DMS 273 treated with DMSO at 0.1 percent for 48 hours (cell line): Measurements from ENCODE around the gene SENP8.

Experiments
- DNase-seq: peaks from one replicate; lab custom pipeline; 2025; lab: John Stamatoyannopoulos, UW

SENP8 gene

GRCh38 chr15:72113347-72114031, 4.7 kb upstream of the SENP8 start:
- DNase-seq = no peak

DNA sequence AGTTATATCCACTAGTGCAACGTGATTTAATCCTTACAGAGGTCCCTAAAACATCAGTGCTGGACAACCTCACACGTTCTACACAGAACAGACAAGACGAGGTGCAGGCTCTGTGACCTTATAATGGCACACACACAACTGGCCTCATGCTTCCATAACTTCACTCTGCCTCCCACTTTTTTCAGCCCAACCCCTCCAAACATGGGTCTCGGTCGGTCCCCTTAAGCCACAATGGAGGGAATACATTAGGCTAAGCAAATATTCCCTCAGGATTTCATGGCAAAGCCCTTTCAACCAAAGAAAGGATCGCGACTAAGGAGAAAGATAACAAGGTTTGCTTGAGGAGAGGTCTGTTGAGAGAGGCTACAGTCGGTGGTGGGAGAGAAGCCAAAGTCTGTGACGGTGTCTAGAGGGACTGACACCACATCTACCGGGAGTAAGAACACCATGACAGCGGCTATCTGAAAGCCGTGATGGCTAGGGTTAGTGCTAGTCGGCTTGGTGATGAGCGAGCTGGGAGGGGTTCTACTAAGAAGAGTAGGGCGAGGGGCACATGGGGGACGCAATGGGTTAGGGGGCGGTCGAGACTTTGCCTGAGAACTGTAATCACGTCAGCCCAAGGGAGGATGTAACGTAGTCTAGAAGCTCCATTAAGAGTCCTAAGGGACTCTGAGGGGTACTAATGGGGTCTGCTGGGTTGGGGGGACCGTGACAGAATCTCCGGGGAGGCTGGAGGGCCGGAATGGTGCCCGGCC, 1.3 kb upstream of the SENP8 start:
- no peak for DNase-seq

GRCh38 chr15:72117486-72118016, 652 bp upstream of the SENP8 start:
- no peak for DNase-seq

- no peak for DNase-seq
Measured at GRCh38 chr15:72124218-72124617, 6.0 kb downstream of the SENP8 start.

- no peak for DNase-seq
Measured at GRCh38 chr15:72127724-72128322, 9.6 kb downstream of the SENP8 start.

GRCh38 chr15:72128359-72128758, 10.2 kb downstream of the SENP8 start:
- DNase-seq = no peak

DNA sequence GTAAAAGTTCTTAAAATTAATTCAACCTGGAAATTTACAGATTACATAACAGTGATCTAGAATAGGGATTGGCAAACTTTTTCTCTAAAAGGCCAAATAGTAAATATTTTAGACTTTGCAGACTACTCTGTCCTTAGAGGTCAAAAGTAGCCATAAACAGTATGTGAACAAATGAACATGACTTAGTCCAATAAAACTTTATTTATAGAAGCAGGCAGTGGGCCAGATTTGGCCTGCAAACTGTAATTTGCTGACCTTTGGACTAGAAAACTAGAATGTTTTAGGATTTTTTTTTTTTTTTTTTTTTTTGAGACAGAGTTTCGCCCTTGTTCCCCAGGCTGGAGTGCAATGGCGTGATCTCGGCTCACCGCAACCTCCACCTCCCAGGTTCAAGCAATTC, 12.1 kb downstream of the SENP8 start:
- no peak for DNase-seq

DNA sequence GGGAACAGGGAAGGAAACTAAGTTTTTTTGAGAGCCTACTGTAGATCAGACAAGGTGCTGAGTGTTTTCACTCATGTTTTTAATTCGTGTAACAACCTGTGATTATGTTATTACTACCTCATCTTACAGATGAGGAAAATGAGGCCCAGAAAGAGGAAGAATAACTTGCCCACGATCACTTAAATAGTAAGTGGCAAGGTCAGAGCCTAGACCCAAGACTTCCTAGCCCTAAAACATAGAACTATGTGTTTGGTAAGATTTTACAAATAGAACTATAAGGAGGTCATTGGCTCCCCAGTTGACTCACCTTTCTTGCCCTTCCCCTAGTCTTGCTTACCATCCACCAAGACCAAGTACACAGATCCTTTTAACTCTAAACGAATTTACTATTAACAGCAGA, 13.7 kb downstream of the SENP8 start:
- no peak for DNase-seq

DNA sequence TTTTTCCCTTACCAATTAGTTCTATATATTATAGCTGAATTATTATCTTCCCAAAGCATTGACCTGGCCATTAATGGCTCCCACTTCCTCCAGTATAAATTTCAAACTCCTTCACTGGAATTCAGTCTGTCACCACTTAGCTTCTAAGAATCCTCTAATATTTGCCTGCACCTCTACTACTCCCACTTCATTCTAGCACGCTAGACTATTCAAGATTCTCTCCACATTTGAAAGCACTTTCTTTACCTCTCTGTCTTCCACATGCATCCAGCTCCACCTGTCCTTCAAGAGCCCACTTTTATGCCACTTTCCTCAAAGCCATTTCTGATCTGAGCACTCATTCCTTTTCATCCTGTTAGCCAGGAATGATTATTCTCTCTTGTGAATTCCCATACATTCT, 15.0 kb downstream of the SENP8 start:
- no peak for DNase-seq

DNA sequence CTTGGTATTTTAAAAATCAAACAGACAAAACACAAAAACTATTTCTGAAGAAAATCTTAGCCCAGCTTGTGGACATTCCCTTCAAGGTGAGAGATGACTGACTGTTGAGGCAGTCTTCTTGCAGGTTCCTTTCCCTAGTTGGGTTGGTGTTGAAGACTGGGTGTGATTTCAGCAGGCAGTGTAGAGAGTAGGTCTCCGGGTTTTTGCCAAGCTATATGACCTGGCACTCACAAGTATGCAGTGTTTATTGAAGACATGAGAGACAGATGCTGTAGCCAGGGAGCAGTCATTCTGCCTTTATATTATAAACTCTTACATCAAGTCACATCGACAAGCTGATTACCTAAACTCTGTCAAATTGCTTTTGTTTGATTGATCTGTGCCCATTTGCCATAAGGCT, 17.5 kb downstream of the SENP8 start:
- no peak for DNase-seq

DNA sequence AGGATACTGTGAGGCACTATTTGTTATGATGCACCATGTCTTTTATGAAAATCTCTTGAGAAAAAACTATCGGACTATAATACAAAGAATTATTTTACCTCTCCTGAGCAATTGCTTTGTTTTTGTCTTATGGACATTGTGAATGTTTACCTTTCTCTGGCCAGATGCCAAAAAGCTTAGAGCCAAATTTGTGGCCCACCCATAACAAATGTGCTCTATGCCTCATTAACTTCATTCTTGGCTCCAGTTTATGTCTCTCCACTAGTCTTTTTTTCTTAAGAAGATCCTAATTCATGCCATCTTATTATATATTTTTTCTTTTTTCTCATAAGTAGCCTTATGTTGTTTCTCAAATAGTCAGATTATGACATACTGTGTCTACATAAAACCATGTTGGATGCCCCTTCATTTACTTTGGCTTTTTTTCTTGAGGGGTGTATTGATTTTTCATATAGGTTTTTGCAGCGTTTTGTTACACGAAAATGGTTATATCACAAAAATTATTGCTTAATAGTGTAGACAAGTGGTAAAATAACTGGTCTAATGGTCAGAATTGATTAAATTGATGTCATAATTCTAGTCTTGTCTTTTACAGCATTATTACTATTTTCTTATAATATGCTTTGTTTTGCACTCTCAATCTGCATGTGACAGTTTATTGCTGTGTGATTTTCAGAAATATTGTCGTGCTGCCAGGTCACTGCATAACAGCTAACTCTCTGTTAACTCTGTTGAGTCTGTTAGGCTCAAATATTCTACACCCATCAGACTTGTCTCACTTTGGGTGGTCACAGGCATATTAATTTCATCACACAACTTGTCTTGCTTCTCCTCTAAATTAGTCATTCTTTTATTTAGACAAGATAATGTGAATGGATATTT, 18.2 kb downstream of the SENP8 start:
- DNase-seq = no peak

DNA sequence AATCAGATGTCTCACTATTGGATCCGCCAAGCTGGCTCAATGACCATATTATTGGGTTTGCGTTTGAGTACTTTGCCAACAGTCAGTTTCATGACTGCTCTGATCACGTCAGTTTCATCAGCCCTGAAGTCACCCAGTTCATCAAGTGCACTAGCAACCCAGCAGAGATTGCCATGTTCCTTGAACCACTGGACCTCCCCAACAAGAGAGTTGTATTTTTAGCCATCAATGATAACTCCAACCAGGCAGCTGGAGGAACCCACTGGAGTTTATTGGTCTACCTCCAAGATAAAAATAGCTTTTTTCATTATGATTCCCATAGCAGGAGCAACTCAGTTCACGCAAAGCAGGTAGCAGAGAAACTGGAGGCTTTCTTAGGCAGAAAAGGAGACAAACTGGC, 21.5 kb downstream of the SENP8 start:
- no peak for DNase-seq

DNA sequence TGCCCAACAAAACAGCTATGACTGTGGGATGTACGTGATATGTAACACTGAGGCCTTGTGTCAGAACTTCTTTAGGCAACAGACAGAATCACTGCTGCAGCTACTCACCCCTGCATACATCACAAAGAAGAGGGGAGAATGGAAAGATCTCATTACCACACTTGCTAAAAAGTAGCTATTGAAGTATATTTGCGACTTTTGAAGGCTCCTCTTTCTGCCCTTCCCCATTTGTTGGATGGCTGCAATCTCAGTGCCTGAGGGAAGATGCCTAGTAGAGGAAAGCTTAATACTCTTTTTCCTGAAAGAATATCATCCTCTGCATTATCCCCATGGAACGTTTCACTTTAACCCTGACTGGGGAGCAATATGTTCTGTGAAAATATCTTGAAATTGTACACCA, 21.9 kb downstream of the SENP8 start:
- no peak for DNase-seq

GRCh38 chr15:72141171-72142084, 23.2 kb downstream of the SENP8 start:
- DNase-seq = no peak

- DNase-seq = no peak
Measured at GRCh38 chr15:72146221-72146620, 28.0 kb downstream of the SENP8 start.

GRCh38 chr15:72146934-72147333, 28.7 kb downstream of the SENP8 start:
- no peak for DNase-seq

GRCh38 chr15:72147418-72147817, 29.2 kb downstream of the SENP8 start:
- DNase-seq = no peak

GRCh38 chr15:72153269-72154000, 35.2 kb downstream of the SENP8 start:
- no peak for DNase-seq

DNA sequence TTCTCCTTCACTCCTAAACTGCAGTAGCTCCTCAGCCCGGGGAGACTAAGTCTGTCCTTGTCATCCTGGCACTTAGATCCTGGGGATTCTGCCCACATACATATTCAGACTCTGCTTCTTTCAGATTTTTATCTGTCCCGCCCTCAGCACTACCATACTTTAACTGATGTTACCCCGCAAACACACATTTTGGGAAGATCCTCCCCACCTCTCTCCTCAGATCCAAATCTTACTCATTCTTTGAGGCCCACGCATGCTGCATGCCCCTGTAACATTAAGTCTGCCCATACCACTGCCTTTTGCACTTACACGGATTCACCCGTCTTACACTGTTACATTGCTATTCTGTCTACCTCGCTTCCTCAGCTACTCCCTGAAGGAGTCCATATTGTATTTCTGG, 36.1 kb downstream of the SENP8 start:
- no peak for DNase-seq

GRCh38 chr15:72155003-72155621, 36.9 kb downstream of the SENP8 start:
- DNase-seq = peak; percentile 37
